ENCODE results near the gene AK2.

DNA sequence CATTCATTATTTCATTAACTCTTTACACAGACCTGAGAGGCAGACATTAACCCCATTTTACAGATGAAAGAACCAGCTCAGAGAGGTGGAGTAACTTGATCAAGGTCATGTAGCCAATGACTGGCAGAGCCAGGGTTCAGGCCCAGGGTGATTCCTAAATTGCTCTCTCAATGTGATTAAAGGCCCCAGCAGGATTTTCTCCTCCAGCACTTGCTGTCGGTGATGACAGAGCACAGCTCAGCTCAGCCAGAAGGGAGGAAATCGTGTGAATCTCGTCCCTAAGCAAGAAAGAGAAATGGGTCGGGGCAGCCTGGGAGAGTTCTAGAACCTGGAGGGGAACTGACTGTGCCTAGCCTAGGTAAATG is 52.6 kb downstream of the AK2 start:
- no peak for TF ChIP-seq TAF1 (conservative IDR thresholded peaks at IDR 0.05)
- TF ChIP-seq, protein P1, sequence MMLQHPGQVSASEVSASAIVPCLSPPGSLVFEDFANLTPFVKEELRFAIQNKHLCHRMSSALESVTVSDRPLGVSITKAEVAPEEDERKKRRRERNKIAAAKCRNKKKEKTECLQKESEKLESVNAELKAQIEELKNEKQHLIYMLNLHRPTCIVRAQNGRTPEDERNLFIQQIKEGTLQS (IDR thresholded peaks at IDR 0.05), result no peak
- TF ChIP-seq, protein P2, sequence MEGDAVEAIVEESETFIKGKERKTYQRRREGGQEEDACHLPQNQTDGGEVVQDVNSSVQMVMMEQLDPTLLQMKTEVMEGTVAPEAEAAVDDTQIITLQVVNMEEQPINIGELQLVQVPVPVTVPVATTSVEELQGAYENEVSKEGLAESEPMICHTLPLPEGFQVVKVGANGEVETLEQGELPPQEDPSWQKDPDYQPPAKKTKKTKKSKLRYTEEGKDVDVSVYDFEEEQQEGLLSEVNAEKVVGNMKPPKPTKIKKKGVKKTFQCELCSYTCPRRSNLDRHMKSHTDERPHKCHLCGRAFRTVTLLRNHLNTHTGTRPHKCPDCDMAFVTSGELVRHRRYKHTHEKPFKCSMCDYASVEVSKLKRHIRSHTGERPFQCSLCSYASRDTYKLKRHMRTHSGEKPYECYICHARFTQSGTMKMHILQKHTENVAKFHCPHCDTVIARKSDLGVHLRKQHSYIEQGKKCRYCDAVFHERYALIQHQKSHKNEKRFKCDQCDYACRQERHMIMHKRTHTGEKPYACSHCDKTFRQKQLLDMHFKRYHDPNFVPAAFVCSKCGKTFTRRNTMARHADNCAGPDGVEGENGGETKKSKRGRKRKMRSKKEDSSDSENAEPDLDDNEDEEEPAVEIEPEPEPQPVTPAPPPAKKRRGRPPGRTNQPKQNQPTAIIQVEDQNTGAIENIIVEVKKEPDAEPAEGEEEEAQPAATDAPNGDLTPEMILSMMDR (IDR thresholded peaks at IDR 0.05; ENCODE audit: low read depth, low read length, missing input control), result no peak
- no peak for TF ChIP-seq JUND (IDR thresholded peaks at IDR 0.05)
- TF ChIP-seq, protein P3, sequence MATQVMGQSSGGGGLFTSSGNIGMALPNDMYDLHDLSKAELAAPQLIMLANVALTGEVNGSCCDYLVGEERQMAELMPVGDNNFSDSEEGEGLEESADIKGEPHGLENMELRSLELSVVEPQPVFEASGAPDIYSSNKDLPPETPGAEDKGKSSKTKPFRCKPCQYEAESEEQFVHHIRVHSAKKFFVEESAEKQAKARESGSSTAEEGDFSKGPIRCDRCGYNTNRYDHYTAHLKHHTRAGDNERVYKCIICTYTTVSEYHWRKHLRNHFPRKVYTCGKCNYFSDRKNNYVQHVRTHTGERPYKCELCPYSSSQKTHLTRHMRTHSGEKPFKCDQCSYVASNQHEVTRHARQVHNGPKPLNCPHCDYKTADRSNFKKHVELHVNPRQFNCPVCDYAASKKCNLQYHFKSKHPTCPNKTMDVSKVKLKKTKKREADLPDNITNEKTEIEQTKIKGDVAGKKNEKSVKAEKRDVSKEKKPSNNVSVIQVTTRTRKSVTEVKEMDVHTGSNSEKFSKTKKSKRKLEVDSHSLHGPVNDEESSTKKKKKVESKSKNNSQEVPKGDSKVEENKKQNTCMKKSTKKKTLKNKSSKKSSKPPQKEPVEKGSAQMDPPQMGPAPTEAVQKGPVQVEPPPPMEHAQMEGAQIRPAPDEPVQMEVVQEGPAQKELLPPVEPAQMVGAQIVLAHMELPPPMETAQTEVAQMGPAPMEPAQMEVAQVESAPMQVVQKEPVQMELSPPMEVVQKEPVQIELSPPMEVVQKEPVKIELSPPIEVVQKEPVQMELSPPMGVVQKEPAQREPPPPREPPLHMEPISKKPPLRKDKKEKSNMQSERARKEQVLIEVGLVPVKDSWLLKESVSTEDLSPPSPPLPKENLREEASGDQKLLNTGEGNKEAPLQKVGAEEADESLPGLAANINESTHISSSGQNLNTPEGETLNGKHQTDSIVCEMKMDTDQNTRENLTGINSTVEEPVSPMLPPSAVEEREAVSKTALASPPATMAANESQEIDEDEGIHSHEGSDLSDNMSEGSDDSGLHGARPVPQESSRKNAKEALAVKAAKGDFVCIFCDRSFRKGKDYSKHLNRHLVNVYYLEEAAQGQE (IDR thresholded peaks at IDR 0.05), result no peak
- TF ChIP-seq YY1 (IDR thresholded peaks at IDR 0.05), result no peak
